Measurements from ENCODE around the gene TESK1.

- TF ChIP-seq CTCF (IDR thresholded peaks at IDR 0.05) (no peak), POLR2A (IDR thresholded peaks at IDR 0.05) (no peak), POLR2AphosphoS5 (IDR thresholded peaks at IDR 0.05; ENCODE audit: insufficient read depth in 1 of 2, low read depth in 1 of 2) (no peak)
Measured at GRCh38 chr9:35619800-35620158, 14.7 kb downstream of the TESK1 start.
